ENCODE data around the gene DRAM1.

Gene DRAM1

DNA sequence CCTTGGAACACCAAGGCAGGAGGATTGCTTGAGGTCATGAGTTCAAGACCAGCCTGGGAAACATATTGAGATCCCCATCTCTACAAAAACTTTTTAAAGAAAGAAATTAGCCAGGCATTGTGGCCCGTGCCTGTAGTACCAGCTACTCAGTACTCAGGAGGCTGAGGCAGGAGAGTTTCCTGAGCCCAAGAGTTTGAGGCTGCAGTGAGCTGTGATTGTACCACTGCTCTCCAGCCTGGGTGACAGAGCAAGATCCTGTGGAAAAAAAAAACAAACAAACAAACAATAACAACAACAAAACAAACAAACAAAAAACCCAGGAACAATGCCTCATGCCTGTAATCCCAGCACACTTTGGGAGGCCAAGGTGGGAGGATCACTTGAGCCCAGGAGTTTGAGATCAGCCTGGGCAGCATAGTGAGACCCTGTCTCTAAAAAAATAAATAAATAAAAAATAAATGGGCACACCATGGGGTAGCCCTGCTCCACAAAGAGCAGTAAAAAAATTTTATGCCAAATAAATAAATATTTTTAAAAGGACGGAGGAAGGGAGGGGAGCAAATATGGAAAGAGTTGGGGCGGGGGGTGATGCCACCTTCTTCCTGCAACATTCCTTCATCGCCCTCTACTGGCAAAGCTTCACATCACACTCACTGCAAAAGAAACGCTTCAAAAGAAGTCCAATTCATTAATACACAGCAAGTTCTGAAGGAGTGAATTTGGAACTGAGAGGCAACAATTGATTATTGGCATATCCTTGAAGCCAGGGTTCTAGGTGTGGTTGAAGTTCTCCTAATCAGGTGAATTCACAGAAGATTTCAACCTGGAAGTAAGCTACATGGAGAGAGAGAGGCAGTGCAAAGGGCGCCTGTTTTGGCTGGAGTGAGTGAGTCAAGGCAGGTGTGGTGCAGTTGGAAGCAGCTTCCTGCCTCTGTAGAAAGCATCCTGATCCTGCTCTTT, 37.8 kb upstream of the DRAM1 start (continued):
- TF ChIP-seq ZNF426 (tag by site-specific recombination; IDR thresholded peaks at IDR 0.05) (no peak), SETDB1 (IDR thresholded peaks at IDR 0.05; ENCODE audit: insufficient read length, low read length) (no peak), ZEB2 (tag by site-specific recombination; IDR thresholded peaks at IDR 0.05) (no peak), WT1 (tag by site-specific recombination; IDR thresholded peaks at IDR 0.05) (no peak), ZNF48 (tag by site-specific recombination; IDR thresholded peaks at IDR 0.05) (no peak), ZIC2 (tag by site-specific recombination; IDR thresholded peaks at IDR 0.05) (no peak), ZNF112 (tag by site-specific recombination; IDR thresholded peaks at IDR 0.05) (no peak), ZNF473 (tag by site-specific recombination; IDR thresholded peaks at IDR 0.05) (no peak), ZNF701 (tag by site-specific recombination; IDR thresholded peaks at IDR 0.05) (no peak), ZNF335 (tag by site-specific recombination; conservative IDR thresholded peaks at IDR 0.05) (peak; percentile 64), ZNF10 (tag by site-specific recombination; IDR thresholded peaks at IDR 0.05) (no peak), ZNF621 (tag by site-specific recombination; IDR thresholded peaks at IDR 0.05) (no peak), ZNF677 (tag by site-specific recombination; IDR thresholded peaks at IDR 0.05) (no peak), ZNF174 (tag by site-specific recombination; IDR thresholded peaks at IDR 0.05) (no peak), ZNF350 (tag by site-specific recombination; IDR thresholded peaks at IDR 0.05) (no peak)
- TF ChIP-seq, protein P1, sequence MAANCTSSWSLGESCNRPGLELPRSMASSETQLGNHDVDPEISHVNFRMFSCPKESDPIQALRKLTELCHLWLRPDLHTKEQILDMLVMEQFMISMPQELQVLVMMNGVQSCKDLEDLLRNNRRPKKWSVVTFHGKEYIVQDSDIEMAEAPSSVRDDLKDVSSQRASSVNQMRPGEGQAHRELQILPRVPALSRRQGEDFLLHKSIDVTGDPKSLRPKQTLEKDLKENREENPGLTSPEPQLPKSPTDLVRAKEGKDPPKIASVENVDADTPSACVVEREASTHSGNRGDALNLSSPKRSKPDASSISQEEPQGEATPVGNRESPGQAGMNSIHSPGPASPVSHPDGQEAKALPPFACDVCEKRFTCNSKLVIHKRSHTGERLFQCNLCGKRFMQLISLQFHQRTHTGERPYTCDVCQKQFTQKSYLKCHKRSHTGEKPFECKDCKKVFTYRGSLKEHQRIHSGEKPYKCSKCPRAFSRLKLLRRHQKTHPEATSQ (tag by site-specific recombination; IDR thresholded peaks at IDR 0.05) = no peak

DNA sequence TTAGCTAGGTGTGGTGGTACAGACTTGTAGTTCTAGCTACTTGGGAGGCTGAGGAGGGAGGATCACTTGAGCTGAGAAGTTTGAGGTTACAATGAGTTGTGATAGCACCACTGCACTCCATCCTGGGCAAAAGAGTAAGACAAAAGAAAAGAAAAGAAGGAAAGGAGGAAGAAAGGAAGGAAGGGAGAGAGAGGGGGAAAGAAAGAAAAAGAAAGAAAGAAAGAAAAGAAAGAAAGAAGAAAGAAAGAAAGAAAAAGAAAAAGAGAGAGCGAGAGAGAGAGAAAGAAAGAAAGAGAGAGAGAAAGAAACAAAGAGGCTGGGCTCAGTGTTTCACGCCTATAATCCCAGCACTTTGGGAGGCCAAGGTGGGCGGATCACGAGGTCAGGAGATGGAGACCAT, 36.3 kb upstream of the DRAM1 start:
- ChIA-PET POLR2A (no interaction called here), CTCF (interaction anchor here (0.9 to 5.0 kb wide), 10 partner anchors 10 to 433 kb away, joined by 3 to 50 read pairs (median 4); partner anchors contain the start of genes ARL1 and GNPTAB)
- Histone ChIP-seq H3K27ac (ENCODE audit: extremely low read depth, low read depth, low read length) (no peak overlapping the region), H3K9me3 (ENCODE audit: control insufficient read depth, insufficient read depth, low read depth, low read length) (no peaks in the 10 kb centered on the region), H3K4me3 (ENCODE audit: low read depth, low read length) (no peak overlapping the region), H3K4me1 (ENCODE audit: control insufficient read depth, insufficient read depth, low read length) (no peaks in the 10 kb centered on the region), H3K36me3 (ENCODE audit: control insufficient read depth in 2 of 2, insufficient read depth in 1 of 2, low read length in 2 of 2) (no peaks in the 10 kb centered on the region)
- TF ChIP-seq ZNF776 (tag by site-specific recombination; IDR thresholded peaks at IDR 0.05; ENCODE audit: borderline replicate concordance) (no peak), ZNF366 (tag by site-specific recombination; conservative IDR thresholded peaks at IDR 0.05) (peak; percentile 71)

DNA sequence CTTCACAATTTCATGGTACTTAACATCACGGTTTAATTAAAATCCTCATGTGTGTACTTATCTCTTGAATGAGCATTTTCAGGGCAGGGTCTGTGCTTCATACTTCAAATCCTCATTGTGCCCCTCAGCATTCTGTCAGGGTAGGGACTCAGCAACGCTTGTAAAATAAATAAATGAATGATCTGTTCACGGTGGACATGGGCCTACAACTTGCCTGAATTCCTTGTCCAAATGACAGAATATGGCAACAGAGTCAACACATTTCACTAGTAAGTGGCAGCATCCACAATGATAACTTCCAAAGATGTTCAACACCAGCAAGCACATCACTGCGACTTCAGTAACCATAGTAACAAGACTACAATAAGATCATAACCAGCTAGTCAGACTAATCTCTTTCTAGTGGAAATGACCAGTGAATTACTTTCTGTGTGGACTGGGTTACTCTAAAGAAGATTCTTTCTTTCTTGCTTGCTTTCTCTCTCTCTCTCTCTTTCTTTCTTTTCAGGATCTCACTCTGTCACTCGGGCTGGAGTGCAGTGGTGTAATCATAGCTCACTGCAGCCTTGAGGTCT, 32.2 kb upstream of the DRAM1 start:
- H3K9me3 ChIP-seq (ENCODE audit: control insufficient read depth, insufficient read depth, low read depth, low read length) = no peaks in the 10 kb centered on the region
- CTCF ChIA-PET = interaction anchor here (0.6 kb wide), 2 partner anchors 16 to 78 kb away, joined by 5 to 7 read pairs; no protein-coding TSS in a partner anchor

More for the DNA sequence above, 32.2 kb upstream of the DRAM1 start:
- Histone ChIP-seq H3K36me3 (ENCODE audit: control insufficient read depth in 2 of 2, insufficient read depth in 1 of 2, low read length in 2 of 2) (no peaks in the 10 kb centered on the region), H3K4me1 (ENCODE audit: control insufficient read depth, insufficient read depth, low read length) (no peaks in the 10 kb centered on the region), H3K27ac (ENCODE audit: extremely low read depth, low read depth, low read length) (no peak overlapping the region), H3K4me3 (ENCODE audit: low read depth, low read length) (no peak overlapping the region)
- no peak for TF ChIP-seq KLF9 (tag by site-specific recombination; IDR thresholded peaks at IDR 0.05; ENCODE audit: low read depth)
- TF ChIP-seq GLIS1 (tag by site-specific recombination; IDR thresholded peaks at IDR 0.05) = no peak
- TF ChIP-seq, protein P2, sequence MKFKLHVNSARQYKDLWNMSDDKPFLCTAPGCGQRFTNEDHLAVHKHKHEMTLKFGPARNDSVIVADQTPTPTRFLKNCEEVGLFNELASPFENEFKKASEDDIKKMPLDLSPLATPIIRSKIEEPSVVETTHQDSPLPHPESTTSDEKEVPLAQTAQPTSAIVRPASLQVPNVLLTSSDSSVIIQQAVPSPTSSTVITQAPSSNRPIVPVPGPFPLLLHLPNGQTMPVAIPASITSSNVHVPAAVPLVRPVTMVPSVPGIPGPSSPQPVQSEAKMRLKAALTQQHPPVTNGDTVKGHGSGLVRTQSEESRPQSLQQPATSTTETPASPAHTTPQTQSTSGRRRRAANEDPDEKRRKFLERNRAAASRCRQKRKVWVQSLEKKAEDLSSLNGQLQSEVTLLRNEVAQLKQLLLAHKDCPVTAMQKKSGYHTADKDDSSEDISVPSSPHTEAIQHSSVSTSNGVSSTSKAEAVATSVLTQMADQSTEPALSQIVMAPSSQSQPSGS (tag by site-specific recombination; IDR thresholded peaks at IDR 0.05; ENCODE audit: low read depth) = no peak
- no peak for TF ChIP-seq RBAK (tag by site-specific recombination; IDR thresholded peaks at IDR 0.05)
- no peak for TF ChIP-seq ZNF501 (tag by site-specific recombination; IDR thresholded peaks at IDR 0.05)
- no peak for TF ChIP-seq ZNF423 (tag by site-specific recombination; IDR thresholded peaks at IDR 0.05)
- TF ChIP-seq, protein P3, sequence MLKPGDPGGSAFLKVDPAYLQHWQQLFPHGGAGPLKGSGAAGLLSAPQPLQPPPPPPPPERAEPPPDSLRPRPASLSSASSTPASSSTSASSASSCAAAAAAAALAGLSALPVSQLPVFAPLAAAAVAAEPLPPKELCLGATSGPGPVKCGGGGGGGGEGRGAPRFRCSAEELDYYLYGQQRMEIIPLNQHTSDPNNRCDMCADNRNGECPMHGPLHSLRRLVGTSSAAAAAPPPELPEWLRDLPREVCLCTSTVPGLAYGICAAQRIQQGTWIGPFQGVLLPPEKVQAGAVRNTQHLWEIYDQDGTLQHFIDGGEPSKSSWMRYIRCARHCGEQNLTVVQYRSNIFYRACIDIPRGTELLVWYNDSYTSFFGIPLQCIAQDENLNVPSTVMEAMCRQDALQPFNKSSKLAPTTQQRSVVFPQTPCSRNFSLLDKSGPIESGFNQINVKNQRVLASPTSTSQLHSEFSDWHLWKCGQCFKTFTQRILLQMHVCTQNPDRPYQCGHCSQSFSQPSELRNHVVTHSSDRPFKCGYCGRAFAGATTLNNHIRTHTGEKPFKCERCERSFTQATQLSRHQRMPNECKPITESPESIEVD (tag by site-specific recombination; IDR thresholded peaks at IDR 0.05) = no peak
- TF ChIP-seq, protein P4, sequence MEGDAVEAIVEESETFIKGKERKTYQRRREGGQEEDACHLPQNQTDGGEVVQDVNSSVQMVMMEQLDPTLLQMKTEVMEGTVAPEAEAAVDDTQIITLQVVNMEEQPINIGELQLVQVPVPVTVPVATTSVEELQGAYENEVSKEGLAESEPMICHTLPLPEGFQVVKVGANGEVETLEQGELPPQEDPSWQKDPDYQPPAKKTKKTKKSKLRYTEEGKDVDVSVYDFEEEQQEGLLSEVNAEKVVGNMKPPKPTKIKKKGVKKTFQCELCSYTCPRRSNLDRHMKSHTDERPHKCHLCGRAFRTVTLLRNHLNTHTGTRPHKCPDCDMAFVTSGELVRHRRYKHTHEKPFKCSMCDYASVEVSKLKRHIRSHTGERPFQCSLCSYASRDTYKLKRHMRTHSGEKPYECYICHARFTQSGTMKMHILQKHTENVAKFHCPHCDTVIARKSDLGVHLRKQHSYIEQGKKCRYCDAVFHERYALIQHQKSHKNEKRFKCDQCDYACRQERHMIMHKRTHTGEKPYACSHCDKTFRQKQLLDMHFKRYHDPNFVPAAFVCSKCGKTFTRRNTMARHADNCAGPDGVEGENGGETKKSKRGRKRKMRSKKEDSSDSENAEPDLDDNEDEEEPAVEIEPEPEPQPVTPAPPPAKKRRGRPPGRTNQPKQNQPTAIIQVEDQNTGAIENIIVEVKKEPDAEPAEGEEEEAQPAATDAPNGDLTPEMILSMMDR (tag by site-specific recombination; IDR thresholded peaks at IDR 0.05) = no peak
- no peak for TF ChIP-seq ZNF16 (tag by site-specific recombination; IDR thresholded peaks at IDR 0.05; ENCODE audit: low read depth)
- POLR2A ChIA-PET = no interaction called here

Data from HEK293 (cell line).